Inflammatory macrophage treated with lipopolysaccharide for 4 hours (primary cell): ENCODE results near the gene GALC.
A peak's percentile ranks its signal among the peaks of the same experiment; 100 is the strongest.
"Not testable (repeated sequence)": the region's sequence is repeated elsewhere in the genome, so short reads cannot be mapped to it uniquely, and the experiment has no call there.

Source experiments
- DNase-seq: peaks from one replicate; pipeline ENCODE4 v3.0.0-alpha.2; 2020

Gene GALC

GRCh38 chr14:87992718-87993628 is at the start of gene GALC:
Gene GALC (minus strand): TSS chr14:87993182. CDS start chr14:87993164, 18 bp downstream.
- peak; percentile 96 for DNase-seq

GRCh38 chr14:88040146-88040545 is 47.2 kb upstream of the GALC start:
- no peak for DNase-seq

- DNase-seq, result no peak
These were observed 46.2 kb upstream of the GALC start for GRCh38 chr14:88039197-88039596.

- no peak for DNase-seq
These were observed 44.3 kb upstream of the GALC start for GRCh38 chr14:88037325-88037724.

- no peak for DNase-seq
These were observed 43.4 kb upstream of the GALC start for GRCh38 chr14:88036422-88036821.

GRCh38 chr14:88034076-88034475 is 41.1 kb upstream of the GALC start:
- DNase-seq, result peak; percentile 33

GRCh38 chr14:88032373-88032772 is 39.4 kb upstream of the GALC start:
- DNase-seq, result peak; percentile 32

GRCh38 chr14:88030892-88031291 is 37.9 kb upstream of the GALC start:
- no peak for DNase-seq

- DNase-seq, result peak; percentile 46
These were observed 37.1 kb upstream of the GALC start for GRCh38 chr14:88030079-88030478.

- no peak for DNase-seq
These were observed 36.5 kb upstream of the GALC start for GRCh38 chr14:88029500-88029899.

GRCh38 chr14:88026890-88027289 is 33.9 kb upstream of the GALC start:
- no peak for DNase-seq

GRCh38 chr14:88025313-88025712 is 32.3 kb upstream of the GALC start:
- no peak for DNase-seq

GRCh38 chr14:88024252-88025086 is 31.5 kb upstream of the GALC start:
- DNase-seq, result not testable (repeated sequence)

- no peak for DNase-seq
These were observed 30.7 kb upstream of the GALC start for GRCh38 chr14:88023658-88024187.

GRCh38 chr14:88017535-88017934 is 24.6 kb upstream of the GALC start:
- DNase-seq, result peak; percentile 82

- DNase-seq, result no peak
These were observed 23.8 kb upstream of the GALC start for GRCh38 chr14:88016768-88017167.

- peak; percentile 87 for DNase-seq
These were observed 20.9 kb upstream of the GALC start for GRCh38 chr14:88013750-88014349.

GRCh38 chr14:88012495-88012894 is 19.5 kb upstream of the GALC start:
- DNase-seq, result no peak

GRCh38 chr14:88010331-88010730 is 17.3 kb upstream of the GALC start:
- DNase-seq, result no peak

GRCh38 chr14:88009486-88009885 is 16.5 kb upstream of the GALC start:
- no peak for DNase-seq

- DNase-seq, result no peak
These were observed 15.2 kb upstream of the GALC start for GRCh38 chr14:88008039-88008742.

GRCh38 chr14:88007608-88008007 is 14.6 kb upstream of the GALC start:
- DNase-seq, result no peak
